Colonic mucosa (tissue), 4 donors: Measurements from ENCODE around the gene GMPR2. TPM values are rescaled to one million over a fixed set of nuclear protein-coding genes. Genes with fewer than 3 reads are reported as not detected.

Experiments
- DNase-seq: peaks from one replicate; pipeline ENCODE4 v3.0.0-alpha.2; 2020
- H3K27ac ChIP-seq: fragments of 200-600 bp; one replicate; pipeline ENCODE4 v1.8.0; 2021
- H3K27me3 ChIP-seq: fragments of 200-600 bp; one replicate; pipeline ENCODE4 v1.8.0; 2021
- H3K36me3 ChIP-seq: fragments of 200-600 bp; one replicate; pipeline ENCODE4 v1.8.0; 2021
- H3K4me1 ChIP-seq: fragments of 200-600 bp; one replicate; pipeline ENCODE4 v1.8.0; 2021; ENCODE audit warnings: mild to moderate bottlenecking
- H3K4me3 ChIP-seq: fragments of 200-600 bp; one replicate; pipeline ENCODE4 v1.8.0; 2021
- H3K9ac ChIP-seq, 2 donors: one replicate each; pipeline ENCODE4 v1.7.0; 2013; ENCODE audit warnings: control low read depth in 2 of 2, low read depth in 2 of 2, low read length in 2 of 2
- H3K9me3 ChIP-seq: fragments of 200-600 bp; one replicate; pipeline ENCODE4 v1.8.0; 2021
- intact Hi-C: fragments of 100-400 bp; cut with DNase I; formaldehyde crosslinking; loops from one replicate; pipeline ENCODE4 v1.14.1; 2022
- total RNA-seq, 2 donors: library from RNA; stranded (reverse); fragmentation: NEBNext Ultra II Directional in 1 of 2; extraction: Animal tissue kit (Norgen Biotek cat#: 25700) in 1 of 2; gene quantifications; one replicate each; pipeline ENCODE4 v1.2.1, GENCODE V29; 2021
- TF ChIP-seq, protein P1 (sequence below): fragments of 200-600 bp; IDR thresholded peaks from one replicate; pipeline ENCODE4 v1.8.0; 2022; ENCODE audit warnings: antibody characterized with exemption, mild to moderate bottlenecking
- donor health status: healthy.
- donor health status: DM: no; HTN: no; CAD: no.
- donor health status: DM: no; HTN: no; CAD: no.

The GMPR2 gene
- 10 to 100 TPM; 57.9 to 68.1 TPM for total RNA-seq

DNA sequence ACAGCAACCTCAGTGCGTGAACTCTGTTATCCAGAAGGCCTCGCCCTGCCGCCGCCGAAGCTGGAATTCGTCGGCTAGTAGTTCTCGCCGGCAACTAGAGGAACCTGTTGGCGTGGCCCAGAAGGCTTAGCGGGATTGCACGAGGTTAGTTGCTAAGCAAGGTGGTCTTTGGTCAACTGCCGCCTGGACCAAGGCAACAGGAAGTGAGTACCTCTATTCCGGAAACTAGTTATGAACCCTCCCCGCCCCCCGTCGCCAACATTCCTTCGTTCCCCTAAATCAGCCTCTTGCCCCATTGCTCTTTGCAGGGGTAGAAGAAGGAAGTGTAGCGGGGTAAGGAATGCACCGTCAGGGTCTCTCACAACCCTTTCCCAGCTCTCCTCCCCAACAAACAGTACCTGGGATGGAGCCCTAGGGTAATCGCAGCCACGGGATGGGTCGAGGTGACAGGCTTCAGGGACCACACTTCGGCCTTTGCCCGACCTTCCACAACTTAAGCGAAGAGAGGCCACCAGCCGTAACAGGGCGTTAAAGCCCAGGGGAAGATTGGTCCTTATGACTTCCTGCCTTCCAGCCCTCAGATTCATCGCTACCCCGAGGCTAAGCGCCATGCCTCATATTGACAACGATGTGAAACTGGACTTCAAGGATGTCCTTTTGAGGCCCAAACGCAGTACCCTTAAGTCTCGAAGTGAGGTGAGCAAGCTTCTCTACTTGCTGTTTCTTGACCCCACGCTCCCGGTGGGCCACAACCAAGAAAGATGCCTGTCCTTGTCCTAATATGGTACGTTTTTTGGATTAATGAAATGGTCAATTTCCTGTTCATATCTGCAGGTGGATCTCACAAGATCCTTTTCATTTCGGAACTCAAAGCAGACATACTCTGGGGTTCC is at the start of gene GMPR2:
Gene GMPR2 (plus strand): TSS at position 285 of the 893 bp plus-strand sequence. CDS start 325 bp downstream, at position 610.
- peak within 1 kb of the TSS; percentile 95 for H3K27ac ChIP-seq
- no peaks in the 10 kb centered on the region for H3K4me1 ChIP-seq
- intact Hi-C loops, result no loop called here
- no peaks in the 10 kb centered on the region for H3K36me3 ChIP-seq
- H3K4me3 ChIP-seq, result peak within 1 kb of the TSS; percentile 92
- no peak for DNase-seq
- H3K9me3 ChIP-seq, result no peaks in the 10 kb centered on the region
- TF ChIP-seq, protein P1, sequence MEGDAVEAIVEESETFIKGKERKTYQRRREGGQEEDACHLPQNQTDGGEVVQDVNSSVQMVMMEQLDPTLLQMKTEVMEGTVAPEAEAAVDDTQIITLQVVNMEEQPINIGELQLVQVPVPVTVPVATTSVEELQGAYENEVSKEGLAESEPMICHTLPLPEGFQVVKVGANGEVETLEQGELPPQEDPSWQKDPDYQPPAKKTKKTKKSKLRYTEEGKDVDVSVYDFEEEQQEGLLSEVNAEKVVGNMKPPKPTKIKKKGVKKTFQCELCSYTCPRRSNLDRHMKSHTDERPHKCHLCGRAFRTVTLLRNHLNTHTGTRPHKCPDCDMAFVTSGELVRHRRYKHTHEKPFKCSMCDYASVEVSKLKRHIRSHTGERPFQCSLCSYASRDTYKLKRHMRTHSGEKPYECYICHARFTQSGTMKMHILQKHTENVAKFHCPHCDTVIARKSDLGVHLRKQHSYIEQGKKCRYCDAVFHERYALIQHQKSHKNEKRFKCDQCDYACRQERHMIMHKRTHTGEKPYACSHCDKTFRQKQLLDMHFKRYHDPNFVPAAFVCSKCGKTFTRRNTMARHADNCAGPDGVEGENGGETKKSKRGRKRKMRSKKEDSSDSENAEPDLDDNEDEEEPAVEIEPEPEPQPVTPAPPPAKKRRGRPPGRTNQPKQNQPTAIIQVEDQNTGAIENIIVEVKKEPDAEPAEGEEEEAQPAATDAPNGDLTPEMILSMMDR, result no peak
- H3K9ac ChIP-seq, result peak within 1 kb of the TSS; percentile 79 to 98
- no peaks in the 10 kb centered on the region for H3K27me3 ChIP-seq

DNA sequence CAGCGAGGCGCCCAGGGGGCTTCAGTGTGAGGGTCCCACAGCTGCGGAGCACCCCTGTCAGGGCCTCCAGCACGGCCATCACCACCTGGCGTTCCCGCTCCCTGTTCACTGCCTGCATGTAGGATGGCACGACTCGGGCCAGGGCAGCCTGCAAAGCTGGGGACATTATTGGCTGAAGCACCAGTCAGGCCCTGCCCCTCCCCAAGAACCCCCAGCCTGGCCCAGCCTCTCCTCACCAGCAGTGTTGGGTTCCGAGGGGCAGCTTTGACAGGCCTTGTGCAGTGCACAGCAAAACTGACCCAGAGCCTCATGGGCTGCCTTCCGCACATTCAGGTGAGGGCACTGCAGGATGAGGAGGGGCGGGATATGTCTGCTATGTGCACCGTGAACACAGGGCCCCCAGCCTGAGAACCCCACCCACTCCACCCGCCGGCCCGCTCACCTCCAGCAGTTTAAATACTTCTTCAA is 49.7 kb upstream of the GMPR2 start:
- Histone ChIP-seq H3K4me1 (no peaks in the 10 kb centered on the region), H3K9me3 (no peaks in the 10 kb centered on the region), H3K27me3 (no peaks in the 10 kb centered on the region), H3K4me3 (no peak overlapping the region), H3K36me3 (no peaks in the 10 kb centered on the region), H3K9ac (peak overlapping the region in 1 of 2 donors; percentile 35), H3K27ac (no peak overlapping the region)
- TF ChIP-seq, protein P1, result no peak
- intact Hi-C loops, result no loop called here
- no peak for DNase-seq

DNA sequence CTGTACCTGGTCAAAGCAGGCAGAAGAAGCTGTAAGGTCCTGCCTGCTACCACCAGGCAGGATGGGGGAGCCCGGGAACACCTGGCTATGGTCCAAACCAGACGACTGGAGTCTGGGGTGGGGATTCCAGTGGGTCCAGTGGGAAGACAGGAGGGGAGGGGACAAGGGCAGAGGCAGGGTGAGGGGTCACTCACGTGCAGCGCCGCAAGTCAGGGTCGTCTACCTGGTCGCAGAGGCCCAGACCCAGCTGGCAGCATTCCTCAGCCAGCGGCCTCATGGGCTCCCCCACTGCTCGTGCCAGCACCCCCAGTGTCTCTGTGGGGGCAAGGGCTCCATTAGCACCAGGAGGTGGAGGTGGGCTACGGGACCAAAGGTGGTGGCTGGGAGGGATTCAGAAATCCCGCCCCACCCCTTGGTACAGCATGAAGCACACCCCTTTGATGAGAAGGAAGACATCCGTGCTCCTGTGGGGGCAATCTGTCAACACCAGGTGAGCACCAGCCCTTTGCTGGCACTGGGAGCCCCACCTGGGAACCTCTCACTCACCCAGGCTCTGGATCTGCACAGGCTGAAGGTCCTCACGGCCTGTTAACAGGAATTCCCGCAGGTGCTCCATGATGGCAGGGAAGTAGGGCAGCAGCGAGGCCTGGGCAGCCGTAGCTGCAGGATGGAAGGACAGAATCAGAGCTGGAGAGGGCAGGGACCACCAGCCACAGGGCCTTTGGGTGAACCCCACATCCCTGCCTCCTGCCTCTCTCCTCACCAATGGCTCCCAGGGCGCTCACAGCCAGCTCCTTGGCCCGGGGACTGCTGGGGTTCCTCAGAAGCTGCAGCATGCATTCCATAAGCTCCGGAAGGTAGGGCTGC is 48.4 kb upstream of the GMPR2 start:
- Histone ChIP-seq H3K36me3 (no peaks in the 10 kb centered on the region), H3K9me3 (no peaks in the 10 kb centered on the region), H3K27me3 (no peaks in the 10 kb centered on the region), H3K4me1 (no peaks in the 10 kb centered on the region), H3K27ac (no peak overlapping the region), H3K4me3 (no peak overlapping the region), H3K9ac (no peak overlapping the region)
- TF ChIP-seq, protein P1, result no peak
- intact Hi-C loops, result no loop called here
- no peak for DNase-seq

DNA sequence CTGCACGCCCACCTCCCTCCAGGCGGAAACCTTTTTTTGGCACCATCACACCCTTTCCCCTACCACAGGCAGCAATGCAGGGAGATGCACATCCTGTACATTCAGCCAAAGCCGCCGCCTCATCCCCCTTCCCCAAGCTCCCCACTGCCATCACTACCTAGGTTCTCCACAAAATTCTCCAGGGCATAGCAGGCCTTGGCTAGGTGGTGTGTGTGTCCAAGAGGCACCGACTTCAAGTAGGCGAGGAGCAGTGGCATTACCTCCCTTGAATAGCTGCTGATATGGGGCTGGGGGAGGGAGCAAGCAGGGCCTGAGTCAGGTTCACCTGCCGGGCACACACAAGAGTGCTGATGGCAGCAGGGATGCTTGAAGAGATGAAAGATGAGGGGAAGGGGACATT is 47.7 kb upstream of the GMPR2 start:
- TF ChIP-seq, protein P1, result no peak
- DNase-seq, result no peak
- Histone ChIP-seq H3K4me3 (no peak overlapping the region), H3K9ac (no peak overlapping the region), H3K36me3 (no peaks in the 10 kb centered on the region), H3K4me1 (no peaks in the 10 kb centered on the region), H3K9me3 (no peaks in the 10 kb centered on the region), H3K27me3 (no peaks in the 10 kb centered on the region), H3K27ac (no peak overlapping the region)
- intact Hi-C loops, result no loop called here

DNA sequence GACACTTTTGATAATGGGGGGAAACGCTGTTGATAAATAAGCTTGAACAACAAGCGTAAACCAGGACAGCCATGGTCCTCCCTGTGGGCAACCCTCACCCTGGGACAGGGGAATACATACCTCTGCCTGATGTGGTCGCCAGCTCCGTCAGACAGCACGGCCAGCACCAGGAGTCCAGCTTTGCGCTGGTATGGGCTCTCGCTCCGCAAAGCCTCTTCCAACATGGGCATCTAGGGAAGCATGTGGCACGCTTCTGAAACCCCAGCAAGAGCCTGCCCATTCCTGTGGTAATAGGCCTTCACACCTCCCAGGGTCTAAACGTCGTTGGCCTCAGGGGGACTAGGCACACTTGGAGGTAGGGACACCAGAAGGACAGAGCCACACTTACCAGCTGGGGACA is 47.0 kb upstream of the GMPR2 start:
- Histone ChIP-seq H3K9ac (no peak overlapping the region), H3K36me3 (no peaks in the 10 kb centered on the region), H3K9me3 (no peaks in the 10 kb centered on the region), H3K27ac (no peak overlapping the region), H3K4me1 (no peaks in the 10 kb centered on the region), H3K4me3 (no peak overlapping the region), H3K27me3 (no peaks in the 10 kb centered on the region)
- DNase-seq, result no peak
- intact Hi-C loops, result no loop called here
- TF ChIP-seq, protein P1, result no peak
